GM21619 (cell line): ENCODE results near the gene ZFY.
"Not testable (repeated sequence)": the region's sequence is repeated elsewhere in the genome, so short reads cannot be mapped to it uniquely, and the experiment has no call there.

Source experiments
- ATAC-seq: cut with Tn5 transposase; IDR thresholded peaks from one replicate; pipeline ENCODE4 v1.9.1; 2021; ENCODE audit not compliant: unreplicated experiment

The ZFY gene

GRCh38 chrY:2972708-2973107 lies 37.5 kb downstream of the ZFY start:
- no peak for ATAC-seq

- ATAC-seq = peak; percentile 56
These were observed 38.0 kb downstream of the ZFY start for GRCh38 chrY:2973110-2973751.

- ATAC-seq = no peak
These were observed 44.1 kb downstream of the ZFY start for GRCh38 chrY:2979283-2979682.

- ATAC-seq = no peak
These were observed 49.3 kb downstream of the ZFY start for GRCh38 chrY:2984491-2984890.

- ATAC-seq = not testable (repeated sequence)
These were observed 52.0 kb downstream of the ZFY start for GRCh38 chrY:2987178-2987577.

GRCh38 chrY:2997369-2997768 lies 62.2 kb downstream of the ZFY start:
- ATAC-seq = not testable (repeated sequence)

- ATAC-seq = no peak
These were observed 67.0 kb downstream of the ZFY start for GRCh38 chrY:3002190-3002589.

- ATAC-seq = peak; percentile 49
These were observed 67.7 kb downstream of the ZFY start for GRCh38 chrY:3002680-3003515.

GRCh38 chrY:3003516-3003830 lies 68.3 kb downstream of the ZFY start:
- peak; percentile 27 for ATAC-seq

- ATAC-seq = peak; percentile 41
These were observed 68.7 kb downstream of the ZFY start for GRCh38 chrY:3003846-3004245.

GRCh38 chrY:3006031-3006430 lies 70.8 kb downstream of the ZFY start:
- ATAC-seq = not testable (repeated sequence)

GRCh38 chrY:3007967-3008366 lies 72.8 kb downstream of the ZFY start:
- ATAC-seq = no peak

GRCh38 chrY:3012226-3012625 lies 77.0 kb downstream of the ZFY start:
- ATAC-seq = no peak

GRCh38 chrY:3016594-3016993 lies 81.4 kb downstream of the ZFY start:
- no peak for ATAC-seq

GRCh38 chrY:3018546-3018945 lies 83.4 kb downstream of the ZFY start:
- ATAC-seq = no peak

GRCh38 chrY:3019584-3019983 lies 84.4 kb downstream of the ZFY start:
- no peak for ATAC-seq

- no peak for ATAC-seq
These were observed 86.0 kb downstream of the ZFY start for GRCh38 chrY:3021176-3021575.

GRCh38 chrY:3023606-3024005 lies 88.4 kb downstream of the ZFY start:
- ATAC-seq = peak; percentile 50

- no peak for ATAC-seq
These were observed 90.2 kb downstream of the ZFY start for GRCh38 chrY:3025357-3025756.
